ENCODE data around the gene CASZ1. TPM values are rescaled to one million over a fixed set of nuclear protein-coding genes. Genes with fewer than 3 reads are reported as not detected.

The CASZ1 gene
- total RNA-seq, 1 experiment from 2014 or later = 11.7 TPM

DNA sequence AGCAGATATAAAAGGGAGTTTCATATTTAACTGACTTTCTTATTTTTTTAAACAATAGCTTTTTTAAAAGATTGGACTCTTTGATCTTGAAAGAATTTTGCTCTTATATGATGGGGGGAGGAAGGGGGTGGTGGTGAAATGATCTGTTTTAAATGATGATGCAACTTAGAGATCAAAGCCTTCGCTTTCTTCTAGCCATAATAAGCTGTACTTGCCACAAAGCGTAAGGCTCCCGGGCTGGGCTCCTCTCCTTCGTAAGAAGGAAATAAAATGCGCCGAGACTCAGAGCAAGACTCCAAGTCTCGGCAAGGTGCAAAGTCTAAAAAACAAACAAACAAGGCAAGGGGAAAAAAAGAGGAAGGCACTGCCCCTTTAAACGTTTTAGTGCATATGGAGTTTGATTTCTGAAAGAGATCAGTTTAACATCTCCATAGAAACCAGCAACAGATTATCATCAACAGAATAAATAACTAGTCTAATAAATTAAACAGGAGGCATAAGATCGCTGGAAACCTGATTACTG, 3.3 kb downstream of the CASZ1 start (continued):
- TF ChIP-seq, protein P1, sequence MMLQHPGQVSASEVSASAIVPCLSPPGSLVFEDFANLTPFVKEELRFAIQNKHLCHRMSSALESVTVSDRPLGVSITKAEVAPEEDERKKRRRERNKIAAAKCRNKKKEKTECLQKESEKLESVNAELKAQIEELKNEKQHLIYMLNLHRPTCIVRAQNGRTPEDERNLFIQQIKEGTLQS (CRISPR knock-in tag; conservative IDR thresholded peaks at IDR 0.05) = no peak

DNA sequence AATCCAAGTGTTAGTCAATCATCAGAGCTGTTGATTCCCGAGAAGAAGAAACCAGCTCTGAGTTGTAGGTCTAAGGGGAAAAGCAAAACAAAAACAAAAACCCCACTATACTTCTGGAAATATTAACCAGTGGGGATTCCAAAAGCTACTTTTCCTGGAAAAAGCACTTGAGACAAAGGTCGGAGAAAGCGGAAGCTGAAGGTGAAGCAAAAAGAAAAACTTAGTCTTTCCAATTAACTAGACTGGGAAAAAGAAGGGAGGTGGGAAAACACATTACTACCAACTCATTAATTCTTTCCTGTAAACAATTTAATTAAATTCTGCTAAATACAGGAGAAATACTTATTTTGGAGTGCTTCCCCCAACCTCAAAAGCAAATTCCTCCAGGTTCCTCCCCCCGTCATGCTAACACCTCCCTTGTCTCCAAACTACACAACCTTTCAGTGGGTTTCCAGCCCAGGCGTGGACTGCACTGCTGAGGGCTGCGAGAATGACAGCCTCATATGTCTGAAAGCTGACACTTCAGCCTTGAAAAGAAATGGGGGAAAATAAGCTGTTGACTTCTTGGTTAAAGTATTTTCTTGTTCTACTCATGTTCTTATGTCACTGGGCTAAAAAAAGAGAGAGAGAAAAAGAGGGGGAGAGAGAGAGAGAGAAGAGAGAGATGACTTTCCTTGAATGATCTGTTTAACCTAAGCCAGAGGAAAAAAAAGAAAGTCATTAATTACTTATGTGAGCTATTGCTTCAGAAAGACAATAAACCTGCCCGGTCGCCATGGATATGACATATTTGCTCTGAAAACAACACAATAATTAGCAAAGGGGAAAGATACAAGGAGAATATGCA, 5.1 kb downstream of the CASZ1 start:
- no peak overlapping the region for H3K4me3 Mint-ChIP-seq

DNA sequence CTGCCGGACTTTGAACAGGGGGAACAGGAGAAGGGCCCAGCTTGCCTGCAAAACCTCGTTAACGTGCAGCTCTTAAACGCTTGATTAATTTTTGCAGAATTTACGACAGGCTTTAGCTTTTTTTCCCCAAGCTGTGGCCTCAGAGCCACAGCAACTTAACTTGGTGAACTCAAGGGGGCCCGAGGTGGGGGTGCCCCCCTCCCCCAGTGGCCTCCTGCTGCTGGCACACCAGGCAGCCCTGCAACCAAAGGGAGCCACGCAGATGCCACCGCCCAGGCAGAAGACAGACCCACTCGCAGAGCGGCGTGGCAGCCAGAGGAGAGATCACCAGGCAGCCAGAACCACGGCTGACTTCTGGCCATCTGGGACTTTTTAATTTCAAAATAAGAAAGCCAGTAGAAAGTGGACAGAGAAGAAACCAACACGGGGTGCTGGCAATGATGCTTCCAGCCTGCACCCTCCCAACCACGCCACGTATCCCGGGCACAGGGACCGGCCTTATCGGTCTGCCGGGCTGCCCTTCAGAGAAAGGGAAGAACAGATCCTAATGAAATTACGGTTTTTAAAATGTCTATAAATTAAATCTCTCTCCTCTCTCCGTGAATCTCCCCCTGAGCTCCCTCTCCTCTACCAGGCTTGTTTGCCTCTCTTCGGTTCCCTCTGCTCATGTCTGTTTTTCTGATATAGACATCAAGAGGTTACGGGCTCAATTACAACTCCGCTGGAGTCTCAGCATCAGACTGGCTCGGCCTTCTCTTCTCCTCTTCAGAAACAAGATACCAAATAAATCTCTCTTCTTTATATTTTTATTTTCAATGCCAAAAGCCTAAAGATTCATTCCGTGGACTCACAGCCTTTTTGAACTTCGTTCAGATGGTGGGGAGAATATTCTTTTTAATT, 6.4 kb downstream of the CASZ1 start:
- no peak for ATAC-seq
- ChIA-PET POLR2A (no interaction called here), CTCF (interaction anchor here (2.9 kb wide), 1 partner anchor 77 kb away, joined by 7 read pairs; no protein-coding TSS in a partner anchor)
- Mint-ChIP-seq H3K27me3 (ENCODE audit: low read depth) (peaks cover 28% of the 10 kb centered on the region), H3K9me3 (no peaks in the 10 kb centered on the region), H3K4me1 (peaks cover 14% of the 10 kb centered on the region), H3K36me3 (no peaks in the 10 kb centered on the region), H3K27ac (no peak overlapping the region), H3K4me3 (no peak overlapping the region)
- no peak for DNase-seq (ENCODE audit: low spot score)
- TF ChIP-seq IRF2 (CRISPR knock-in tag; IDR thresholded peaks at IDR 0.05; ENCODE audit: borderline replicate concordance, low read depth) (no peak), TEAD4 (CRISPR knock-in tag; IDR thresholded peaks at IDR 0.05) (no peak), ZNF423 (CRISPR knock-in tag; IDR thresholded peaks at IDR 0.05) (0 out of 2 replicates have a peak, but pooled peaks have one; percentile 33), ZNF263 (CRISPR knock-in tag; IDR thresholded peaks at IDR 0.05; ENCODE audit: low read depth) (no peak), SMAD3 (CRISPR knock-in tag; IDR thresholded peaks at IDR 0.05; ENCODE audit: borderline replicate concordance) (no peak)
- TF ChIP-seq, protein P2, sequence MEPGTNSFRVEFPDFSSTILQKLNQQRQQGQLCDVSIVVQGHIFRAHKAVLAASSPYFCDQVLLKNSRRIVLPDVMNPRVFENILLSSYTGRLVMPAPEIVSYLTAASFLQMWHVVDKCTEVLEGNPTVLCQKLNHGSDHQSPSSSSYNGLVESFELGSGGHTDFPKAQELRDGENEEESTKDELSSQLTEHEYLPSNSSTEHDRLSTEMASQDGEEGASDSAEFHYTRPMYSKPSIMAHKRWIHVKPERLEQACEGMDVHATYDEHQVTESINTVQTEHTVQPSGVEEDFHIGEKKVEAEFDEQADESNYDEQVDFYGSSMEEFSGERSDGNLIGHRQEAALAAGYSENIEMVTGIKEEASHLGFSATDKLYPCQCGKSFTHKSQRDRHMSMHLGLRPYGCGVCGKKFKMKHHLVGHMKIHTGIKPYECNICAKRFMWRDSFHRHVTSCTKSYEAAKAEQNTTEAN (CRISPR knock-in tag; IDR thresholded peaks at IDR 0.05) = no peak

More for the DNA sequence above, 5.1 kb downstream of the CASZ1 start:
- Mint-ChIP-seq H3K36me3 (no peaks in the 10 kb centered on the region), H3K9me3 (no peaks in the 10 kb centered on the region), H3K27me3 (ENCODE audit: low read depth) (peaks cover 35% of the 10 kb centered on the region), H3K4me1 (peaks cover 17% of the 10 kb centered on the region), H3K27ac (no peak overlapping the region)
- ChIA-PET POLR2A (no interaction called here), CTCF (interaction anchor here (1.0 to 2.9 kb wide), 4 partner anchors 12 to 296 kb away, joined by 3 to 7 read pairs (median 6); no protein-coding TSS in a partner anchor)
- ATAC-seq (no peak), DNase-seq (ENCODE audit: low spot score) (no peak)
- TF ChIP-seq, protein P3, sequence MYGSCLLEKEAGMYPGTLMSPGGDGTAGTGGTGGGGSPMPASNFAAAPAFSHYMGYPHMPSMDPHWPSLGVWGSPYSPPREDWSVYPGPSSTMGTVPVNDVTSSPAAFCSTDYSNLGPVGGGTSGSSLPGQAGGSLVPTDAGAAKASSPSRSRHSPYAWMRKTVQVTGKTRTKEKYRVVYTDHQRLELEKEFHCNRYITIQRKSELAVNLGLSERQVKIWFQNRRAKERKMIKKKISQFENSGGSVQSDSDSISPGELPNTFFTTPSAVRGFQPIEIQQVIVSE (CRISPR knock-in tag; IDR thresholded peaks at IDR 0.05; ENCODE audit: borderline replicate concordance) = no peak
- TF ChIP-seq, protein P4, sequence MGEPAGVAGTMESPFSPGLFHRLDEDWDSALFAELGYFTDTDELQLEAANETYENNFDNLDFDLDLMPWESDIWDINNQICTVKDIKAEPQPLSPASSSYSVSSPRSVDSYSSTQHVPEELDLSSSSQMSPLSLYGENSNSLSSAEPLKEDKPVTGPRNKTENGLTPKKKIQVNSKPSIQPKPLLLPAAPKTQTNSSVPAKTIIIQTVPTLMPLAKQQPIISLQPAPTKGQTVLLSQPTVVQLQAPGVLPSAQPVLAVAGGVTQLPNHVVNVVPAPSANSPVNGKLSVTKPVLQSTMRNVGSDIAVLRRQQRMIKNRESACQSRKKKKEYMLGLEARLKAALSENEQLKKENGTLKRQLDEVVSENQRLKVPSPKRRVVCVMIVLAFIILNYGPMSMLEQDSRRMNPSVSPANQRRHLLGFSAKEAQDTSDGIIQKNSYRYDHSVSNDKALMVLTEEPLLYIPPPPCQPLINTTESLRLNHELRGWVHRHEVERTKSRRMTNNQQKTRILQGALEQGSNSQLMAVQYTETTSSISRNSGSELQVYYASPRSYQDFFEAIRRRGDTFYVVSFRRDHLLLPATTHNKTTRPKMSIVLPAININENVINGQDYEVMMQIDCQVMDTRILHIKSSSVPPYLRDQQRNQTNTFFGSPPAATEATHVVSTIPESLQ (CRISPR knock-in tag; IDR thresholded peaks at IDR 0.05) = no peak

DNA sequence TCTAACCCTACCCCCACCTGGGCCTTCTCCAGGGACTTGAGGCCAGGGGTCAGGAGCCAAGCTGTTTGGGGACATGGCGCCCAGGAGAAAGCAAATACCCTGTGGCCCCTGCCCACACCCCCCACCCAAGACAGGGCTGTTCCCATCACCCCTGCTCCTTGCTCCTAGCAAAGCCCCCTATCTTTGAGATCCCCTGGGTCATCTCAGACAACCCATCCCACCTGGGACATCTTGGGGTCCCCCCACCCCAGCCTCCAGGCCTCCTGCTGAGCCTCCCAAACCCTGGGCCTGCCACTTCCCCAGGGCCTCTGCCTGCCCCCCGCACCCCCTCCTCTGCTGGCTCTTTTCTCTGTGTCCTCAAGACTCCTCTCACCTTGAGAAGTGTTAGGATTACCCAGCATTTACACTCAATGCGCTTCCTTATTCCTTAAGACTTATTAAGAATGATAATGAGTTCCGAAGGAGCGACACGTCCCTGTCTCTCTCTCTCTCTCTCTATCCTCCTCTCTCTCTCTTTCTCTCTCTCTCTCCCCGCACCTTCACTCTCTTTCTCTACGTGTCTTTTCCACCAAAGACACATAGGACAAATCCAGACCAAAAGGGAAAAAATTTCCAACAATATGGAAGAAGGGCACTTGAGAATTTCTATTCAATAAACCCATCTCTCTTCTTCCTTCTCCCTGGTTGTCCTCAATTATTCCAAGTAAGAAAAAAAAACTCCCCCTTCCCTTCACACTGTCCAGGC, 7.2 kb downstream of the CASZ1 start:
- POLR2A ChIA-PET = no interaction called here
- peaks cover 20% of the 10 kb centered on the region for H3K27me3 Mint-ChIP-seq (ENCODE audit: low read depth)
- H3K27ac Mint-ChIP-seq = no peak overlapping the region
- no peaks in the 10 kb centered on the region for H3K9me3 Mint-ChIP-seq
- ATAC-seq (no peak), DNase-seq (ENCODE audit: low spot score) (no peak)
- peaks cover 12% of the 10 kb centered on the region for H3K4me1 Mint-ChIP-seq
- CTCF ChIA-PET = interaction anchor here (1.0 to 2.9 kb wide), 2 partner anchors 78 to 259 kb away, joined by 3 to 7 read pairs; no protein-coding TSS in a partner anchor
- no peaks in the 10 kb centered on the region for H3K36me3 Mint-ChIP-seq
- H3K4me3 Mint-ChIP-seq = no peak overlapping the region
- TF ChIP-seq ZNF138 (CRISPR knock-in tag; conservative IDR thresholded peaks at IDR 0.05) (no peak), SOX15 (CRISPR knock-in tag; IDR thresholded peaks at IDR 0.05) (no peak), FOXJ3 (CRISPR knock-in tag; IDR thresholded peaks at IDR 0.05; ENCODE audit: borderline replicate concordance) (no peak), HMGA2 (CRISPR knock-in tag; IDR thresholded peaks at IDR 0.05) (no peak)
- TF ChIP-seq, protein P5, sequence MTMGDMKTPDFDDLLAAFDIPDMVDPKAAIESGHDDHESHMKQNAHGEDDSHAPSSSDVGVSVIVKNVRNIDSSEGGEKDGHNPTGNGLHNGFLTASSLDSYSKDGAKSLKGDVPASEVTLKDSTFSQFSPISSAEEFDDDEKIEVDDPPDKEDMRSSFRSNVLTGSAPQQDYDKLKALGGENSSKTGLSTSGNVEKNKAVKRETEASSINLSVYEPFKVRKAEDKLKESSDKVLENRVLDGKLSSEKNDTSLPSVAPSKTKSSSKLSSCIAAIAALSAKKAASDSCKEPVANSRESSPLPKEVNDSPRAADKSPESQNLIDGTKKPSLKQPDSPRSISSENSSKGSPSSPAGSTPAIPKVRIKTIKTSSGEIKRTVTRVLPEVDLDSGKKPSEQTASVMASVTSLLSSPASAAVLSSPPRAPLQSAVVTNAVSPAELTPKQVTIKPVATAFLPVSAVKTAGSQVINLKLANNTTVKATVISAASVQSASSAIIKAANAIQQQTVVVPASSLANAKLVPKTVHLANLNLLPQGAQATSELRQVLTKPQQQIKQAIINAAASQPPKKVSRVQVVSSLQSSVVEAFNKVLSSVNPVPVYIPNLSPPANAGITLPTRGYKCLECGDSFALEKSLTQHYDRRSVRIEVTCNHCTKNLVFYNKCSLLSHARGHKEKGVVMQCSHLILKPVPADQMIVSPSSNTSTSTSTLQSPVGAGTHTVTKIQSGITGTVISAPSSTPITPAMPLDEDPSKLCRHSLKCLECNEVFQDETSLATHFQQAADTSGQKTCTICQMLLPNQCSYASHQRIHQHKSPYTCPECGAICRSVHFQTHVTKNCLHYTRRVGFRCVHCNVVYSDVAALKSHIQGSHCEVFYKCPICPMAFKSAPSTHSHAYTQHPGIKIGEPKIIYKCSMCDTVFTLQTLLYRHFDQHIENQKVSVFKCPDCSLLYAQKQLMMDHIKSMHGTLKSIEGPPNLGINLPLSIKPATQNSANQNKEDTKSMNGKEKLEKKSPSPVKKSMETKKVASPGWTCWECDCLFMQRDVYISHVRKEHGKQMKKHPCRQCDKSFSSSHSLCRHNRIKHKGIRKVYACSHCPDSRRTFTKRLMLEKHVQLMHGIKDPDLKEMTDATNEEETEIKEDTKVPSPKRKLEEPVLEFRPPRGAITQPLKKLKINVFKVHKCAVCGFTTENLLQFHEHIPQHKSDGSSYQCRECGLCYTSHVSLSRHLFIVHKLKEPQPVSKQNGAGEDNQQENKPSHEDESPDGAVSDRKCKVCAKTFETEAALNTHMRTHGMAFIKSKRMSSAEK (CRISPR knock-in tag; IDR thresholded peaks at IDR 0.05; ENCODE audit: borderline replicate concordance) = no peak

All from WTC11 (cell line).